ENCODE data around the gene CD164.
"Not testable (repeated sequence)": the region's sequence is repeated elsewhere in the genome, so short reads cannot be mapped to it uniquely, and the experiment has no call there.

The CD164 gene

GRCh38 chr6:109374326-109374892, 7.9 kb downstream of the CD164 start:
- no peak for DNase-seq (ENCODE audit: low spot score)

GRCh38 chr6:109373762-109374161, 8.5 kb downstream of the CD164 start:
- no peak for DNase-seq (ENCODE audit: low spot score)

- no peak for DNase-seq (ENCODE audit: low spot score)
Measured at GRCh38 chr6:109373331-109373730, 8.9 kb downstream of the CD164 start.

GRCh38 chr6:109372130-109372529, 10.1 kb downstream of the CD164 start:
- DNase-seq (ENCODE audit: low spot score), result no peak

GRCh38 chr6:109370792-109371191, 11.5 kb downstream of the CD164 start:
- no peak for DNase-seq (ENCODE audit: low spot score)

GRCh38 chr6:109370336-109370735, 11.9 kb downstream of the CD164 start:
- no peak for DNase-seq (ENCODE audit: low spot score)

- no peak for DNase-seq (ENCODE audit: low spot score)
Measured at GRCh38 chr6:109369728-109370127, 12.5 kb downstream of the CD164 start.

- DNase-seq (ENCODE audit: low spot score), result not testable (repeated sequence)
Measured at GRCh38 chr6:109364382-109365078, 17.7 kb downstream of the CD164 start.

- no peak for DNase-seq (ENCODE audit: low spot score)
Measured at GRCh38 chr6:109363753-109364152, 18.5 kb downstream of the CD164 start.

GRCh38 chr6:109362102-109362884, 20.0 kb downstream of the CD164 start:
- no peak for DNase-seq (ENCODE audit: low spot score)

- DNase-seq (ENCODE audit: low spot score), result no peak
Measured at GRCh38 chr6:109360791-109361190, 21.5 kb downstream of the CD164 start.

- no peak for DNase-seq (ENCODE audit: low spot score)
Measured at GRCh38 chr6:109360281-109360680, 22.0 kb downstream of the CD164 start.

GRCh38 chr6:109359248-109359647, 23.0 kb downstream of the CD164 start:
- DNase-seq (ENCODE audit: low spot score), result no peak

- DNase-seq (ENCODE audit: low spot score), result no peak
Measured at GRCh38 chr6:109358204-109358603, 24.1 kb downstream of the CD164 start.

- no peak for DNase-seq (ENCODE audit: low spot score)
Measured at GRCh38 chr6:109356237-109356636, 26.0 kb downstream of the CD164 start.

GRCh38 chr6:109351231-109352130, 30.8 kb downstream of the CD164 start:
- DNase-seq (ENCODE audit: low spot score), result no peak

GRCh38 chr6:109349419-109349987, 32.8 kb downstream of the CD164 start:
- no peak for DNase-seq (ENCODE audit: low spot score)

GRCh38 chr6:109348226-109348625, 34.0 kb downstream of the CD164 start:
- DNase-seq (ENCODE audit: low spot score), result no peak

GRCh38 chr6:109347779-109348178, 34.5 kb downstream of the CD164 start:
- DNase-seq (ENCODE audit: low spot score), result no peak

- no peak for DNase-seq (ENCODE audit: low spot score)
Measured at GRCh38 chr6:109345986-109346385, 36.3 kb downstream of the CD164 start.

GRCh38 chr6:109344226-109344625, 38.0 kb downstream of the CD164 start:
- peak; percentile 44 for DNase-seq (ENCODE audit: low spot score)

- no peak for DNase-seq (ENCODE audit: low spot score)
Measured at GRCh38 chr6:109343518-109343917, 38.7 kb downstream of the CD164 start.

Data from iPS-NIHi11 (cell line).